H9 (cell line): ENCODE results near the gene KLHL20. TPM values are rescaled to one million over a fixed set of nuclear protein-coding genes. Genes with fewer than 3 reads are reported as not detected.
A peak's percentile ranks its signal among the peaks of the same experiment; 100 is the strongest.

ENCODE experiments used
- DNase-seq: peaks from one replicate; pipeline ENCODE4 v3.0.0-alpha.2; 2017
- H2AFZ ChIP-seq: one replicate; pipeline ENCODE4 v1.6.1; 2013; ENCODE audit warnings: mild to moderate bottlenecking, low read length, control low read depth, moderate library complexity
- H2AK5ac ChIP-seq: 2 replicates; pipeline ENCODE4 v1.6.1; 2013; ENCODE audit warnings: low read length, control low read depth, mixed read lengths; ENCODE audit not compliant: insufficient read length
- H2BK120ac ChIP-seq: one replicate; pipeline ENCODE4 v1.6.1; 2013; ENCODE audit warnings: low read depth, mild to moderate bottlenecking, low read length, control low read depth, inconsistent platforms; ENCODE audit not compliant: poor library complexity, severe bottlenecking
- H2BK12ac ChIP-seq: 2 replicates; pipeline ENCODE4 v1.6.1; 2013; ENCODE audit warnings: low read length, control low read depth, mixed read lengths, low read depth; ENCODE audit not compliant: insufficient read length
- H2BK15ac ChIP-seq: 2 replicates; pipeline ENCODE4 v1.6.1; 2013; ENCODE audit warnings: low read depth, low read length, control low read depth
- H2BK20ac ChIP-seq: one replicate; pipeline ENCODE4 v1.6.1; 2013; ENCODE audit warnings: low read depth, mild to moderate bottlenecking, low read length, control low read depth, inconsistent platforms; ENCODE audit not compliant: poor library complexity, severe bottlenecking
- H2BK5ac ChIP-seq: 2 replicates; pipeline ENCODE4 v1.6.1; 2013; ENCODE audit warnings: low read length, control low read depth, mixed read lengths; ENCODE audit not compliant: insufficient read length
- H3K14ac ChIP-seq: 2 replicates; pipeline ENCODE4 v1.6.1; 2013; ENCODE audit warnings: low read length, control low read depth; ENCODE audit not compliant: insufficient read depth
- H3K18ac ChIP-seq: 2 replicates; pipeline ENCODE4 v1.6.1; 2013; ENCODE audit warnings: low read depth, mild to moderate bottlenecking, mixed read lengths, low read length, control low read depth; ENCODE audit not compliant: insufficient read length
- H3K23ac ChIP-seq: 2 replicates; pipeline ENCODE4 v1.6.1; 2013; ENCODE audit warnings: low read length, control low read depth, mixed read lengths, low read depth; ENCODE audit not compliant: insufficient read length
- H3K23me2 ChIP-seq: 2 replicates; pipeline ENCODE4 v1.6.1; 2013; ENCODE audit warnings: low read depth, mild to moderate bottlenecking, mixed read lengths, low read length, control low read depth; ENCODE audit not compliant: insufficient read length, poor library complexity, severe bottlenecking
- H3K27ac ChIP-seq: 2 replicates; pipeline ENCODE4 v1.5.1; 2013; ENCODE audit warnings: low read length, control low read depth, mixed read lengths, low read depth; ENCODE audit not compliant: insufficient read length
- H3K27me3 ChIP-seq: 2 replicates; pipeline ENCODE4 v1.6.1; 2013; ENCODE audit warnings: low read length, control low read depth, inconsistent platforms; ENCODE audit not compliant: insufficient read depth
- H3K4ac ChIP-seq: 2 replicates; pipeline ENCODE4 v1.6.1; 2013; ENCODE audit warnings: low read depth, mild to moderate bottlenecking, control low read depth, inconsistent platforms, low read length, moderate library complexity
- H3K4me1 ChIP-seq: 2 replicates; pipeline ENCODE4 v1.6.1; 2013; ENCODE audit warnings: low read length, control low read depth, inconsistent platforms; ENCODE audit not compliant: insufficient read depth
- H3K4me2 ChIP-seq: 2 replicates; pipeline ENCODE4 v1.6.1; 2013; ENCODE audit warnings: low read length, control low read depth, mixed read lengths; ENCODE audit not compliant: insufficient read length, insufficient read depth
- H3K56ac ChIP-seq: 2 replicates; pipeline ENCODE4 v1.6.1; 2013; ENCODE audit warnings: low read depth, mild to moderate bottlenecking, mixed read lengths, low read length, control low read depth; ENCODE audit not compliant: insufficient read length
- H3K79me1 ChIP-seq: 2 replicates; pipeline ENCODE4 v1.6.1; 2013; ENCODE audit warnings: low read depth, mild to moderate bottlenecking, moderate library complexity, low read length, control low read depth, inconsistent platforms; ENCODE audit not compliant: insufficient read depth, poor library complexity, severe bottlenecking
- H3K79me2 ChIP-seq: 2 replicates; pipeline ENCODE4 v1.6.1; 2013; ENCODE audit warnings: low read length, control low read depth, inconsistent platforms; ENCODE audit not compliant: insufficient read depth
- H3K9ac ChIP-seq: 2 replicates; pipeline ENCODE4 v1.6.1; 2013; ENCODE audit warnings: low read length, control low read depth, mixed read lengths; ENCODE audit not compliant: insufficient read length; ENCODE audit errors: extremely low read depth
- H3K9me3 ChIP-seq: one replicate; pipeline ENCODE4 v1.6.1; 2013; ENCODE audit warnings: low read depth, low read length, inconsistent platforms; ENCODE audit not compliant: control insufficient read depth
- H3T11ph ChIP-seq: one replicate; pipeline ENCODE4 v1.6.1; 2013; ENCODE audit warnings: mild to moderate bottlenecking, low read length, control low read depth, inconsistent platforms
- H4K20me1 ChIP-seq: one replicate; pipeline ENCODE4 v1.6.1; 2013; ENCODE audit not compliant: control insufficient read depth, insufficient read length, insufficient read depth
- H4K5ac ChIP-seq: 2 replicates; pipeline ENCODE4 v1.6.1; 2013; ENCODE audit warnings: low read depth, mild to moderate bottlenecking, mixed read lengths, low read length, control low read depth; ENCODE audit not compliant: insufficient read length
- H4K8ac ChIP-seq: replicated peaks from 2 replicates; pipeline ENCODE4 v1.6.1; 2013; ENCODE audit warnings: low read length, control low read depth, mixed read lengths, low read depth; ENCODE audit not compliant: insufficient read length
- H4K91ac ChIP-seq: 2 replicates; pipeline ENCODE4 v1.6.1; 2013; ENCODE audit warnings: low read depth, mild to moderate bottlenecking, moderate library complexity, mixed read lengths, low read length, control low read depth; ENCODE audit not compliant: insufficient read length
- H3K27ac Mint-ChIP-seq, 3 experiments: 2 replicates in 2 of 3; 3 replicates in 1 of 3; pipeline ENCODE4 v1.8.0; 2020 to 2021; ENCODE audit warnings: mixed read lengths in 3 of 3, mild to moderate bottlenecking in 1 of 3, moderate library complexity in 1 of 3
- H3K27me3 Mint-ChIP-seq: 2 replicates; pipeline ENCODE4 v1.8.0; 2021; ENCODE audit warnings: low read depth, mild to moderate bottlenecking, moderate library complexity, mixed read lengths
- H3K36me3 Mint-ChIP-seq, 3 experiments: 2 replicates in 2 of 3; 3 replicates in 1 of 3; pipeline ENCODE4 v1.8.0; 2020 to 2021; ENCODE audit warnings: low read depth in 3 of 3, mixed read lengths in 3 of 3; ENCODE audit not compliant: insufficient read depth in 1 of 3
- H3K4me1 Mint-ChIP-seq, 2 experiments: 2 replicates each; pipeline ENCODE4 v1.8.0; 2020; ENCODE audit warnings: mixed read lengths in 2 of 2
- H3K4me3 Mint-ChIP-seq, 2 experiments: 2 replicates in 1 of 2; 3 replicates in 1 of 2; pipeline ENCODE4 v1.8.0; 2020 to 2021; ENCODE audit warnings: mild to moderate bottlenecking in 2 of 2, mixed read lengths in 2 of 2, moderate library complexity in 1 of 2
- H3K9me3 Mint-ChIP-seq, 2 experiments: 2 replicates in 1 of 2; 3 replicates in 1 of 2; pipeline ENCODE4 v1.8.0; 2020; ENCODE audit warnings: mild to moderate bottlenecking in 2 of 2, mixed read lengths in 2 of 2, moderate library complexity in 1 of 2
- CTCF ChIP-seq: fragments of 200-600 bp; sonication (generic); conservative IDR thresholded peaks from 3 replicates; pipeline ENCODE4 v1.8.0; 2021; ENCODE audit warnings: antibody characterized with exemption, mild to moderate bottlenecking
- WGBS: extraction: QIAGEN DNeasy Blood & Tissue Kit; methylation state at CpG from one replicate; pipeline ENCODE4 v1.1.7; 2013; ENCODE audit warnings: missing lambda C conversion rate, low lambda C conversion rate, mixed read lengths; ENCODE audit not compliant: insufficient read length; ENCODE audit errors: extremely low coverage; 5-methylcytosine and 5-hydroxymethylcytosine counted together
- total RNA-seq: library from RNA; stranded (reverse); gene quantifications from 2 replicates; pipeline ENCODE4 v1.2.1, GENCODE V29; 2021

The KLHL20 gene
- total RNA-seq, 1 experiment from 2014 or later, result 12.2 TPM

GRCh38 chr1:173758110-173758509 is 43.3 kb downstream of the KLHL20 start:
- Histone ChIP-seq H4K8ac (no peak overlapping the region), H3K27me3 (no peaks in the 10 kb centered on the region), H3K4ac (no peak overlapping the region), H3K79me2 (no peaks in the 10 kb centered on the region), H3K9ac (no peak overlapping the region), H3K4me2 (no peak overlapping the region), H3K4me1 (no peaks in the 10 kb centered on the region), H4K91ac (no peak overlapping the region), H2BK20ac (no peak overlapping the region), H3K27ac (no peak overlapping the region), H2BK120ac (no peak overlapping the region), H3K23ac (no peak overlapping the region), H3K18ac (no peak overlapping the region), H2BK15ac (no peak overlapping the region), H4K20me1 (no peaks in the 10 kb centered on the region), H3K56ac (no peak overlapping the region), H3K14ac (no peak overlapping the region), H2BK5ac (no peak overlapping the region), H3T11ph (no peak overlapping the region), H2AFZ (no peak overlapping the region), H2AK5ac (no peak overlapping the region), H4K5ac (no peak overlapping the region), H3K23me2 (no peaks in the 10 kb centered on the region), H3K79me1 (no peaks in the 10 kb centered on the region), H2BK12ac (no peak overlapping the region), H3K9me3 (no peaks in the 10 kb centered on the region)
- no CpG with 5 or more reads among the region's 7 CpGs for WGBS
- no peak for TF ChIP-seq CTCF
- peaks cover 40 to 72% (median 54%) of the 10 kb centered on the region in 3 experiments for H3K36me3 Mint-ChIP-seq
- peaks cover 4 to 10% of the 10 kb centered on the region in 2 experiments; a peak in 4 of 5 replicates for H3K9me3 Mint-ChIP-seq
- H3K27me3 Mint-ChIP-seq, result no peaks in the 10 kb centered on the region
- H3K27ac Mint-ChIP-seq, result peak overlapping the region; percentile 58 to 91 (median 84); a peak in 3 of 7 replicates
- no peaks in the 10 kb centered on the region; a peak in 2 of 4 replicates for H3K4me1 Mint-ChIP-seq
- H3K4me3 Mint-ChIP-seq, result no peak overlapping the region
- DNase-seq, result no peak
